C4-2B (cell line): Measurements from ENCODE around the gene CDKAL1.
A peak's percentile ranks its signal among the peaks of the same experiment; 100 is the strongest.
"Not testable (repeated sequence)": the region's sequence is repeated elsewhere in the genome, so short reads cannot be mapped to it uniquely, and the experiment has no call there.

Experiments
- H3K27ac ChIP-seq: fragments of 450-650 bp; 2 replicates; pipeline ENCODE4 v1.5.1; 2017
- CTCF ChIP-seq: fragments of 450-650 bp; conservative IDR thresholded peaks from 2 replicates; pipeline ENCODE4 v1.5.1; 2017; ENCODE audit warnings: mild to moderate bottlenecking
- ZFX ChIP-seq: fragments of 450-650 bp; IDR thresholded peaks from 2 replicates; pipeline ENCODE4 v1.6.1; 2017

CDKAL1 gene

DNA sequence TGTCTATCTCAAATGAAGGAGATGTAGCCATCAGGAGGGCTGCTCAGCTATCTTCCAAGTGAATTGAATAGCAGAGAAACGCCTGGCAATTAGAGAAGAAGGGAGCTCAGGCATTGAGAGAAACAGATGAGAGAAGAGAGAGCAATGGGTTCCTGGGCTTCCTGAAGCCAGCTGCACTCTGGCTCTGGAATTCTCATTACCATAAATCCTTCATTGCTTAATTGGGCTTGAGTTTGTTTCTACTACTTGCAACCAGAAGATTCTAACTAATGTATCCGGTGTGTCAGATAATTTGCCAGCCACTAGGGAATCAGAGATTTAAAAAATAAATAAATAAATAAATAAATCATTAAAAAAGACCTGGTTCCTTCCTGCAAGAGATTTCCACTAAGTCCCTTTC lies 25.0 kb upstream of the CDKAL1 start:
- no peak overlapping the region for H3K27ac ChIP-seq
- no peak for TF ChIP-seq ZFX
- TF ChIP-seq CTCF, result no peak

GRCh38 chr6:20511852-20512251 lies 22.4 kb upstream of the CDKAL1 start:
- H3K27ac ChIP-seq, result no peak overlapping the region
- TF ChIP-seq ZFX, result no peak
- no peak for TF ChIP-seq CTCF

DNA sequence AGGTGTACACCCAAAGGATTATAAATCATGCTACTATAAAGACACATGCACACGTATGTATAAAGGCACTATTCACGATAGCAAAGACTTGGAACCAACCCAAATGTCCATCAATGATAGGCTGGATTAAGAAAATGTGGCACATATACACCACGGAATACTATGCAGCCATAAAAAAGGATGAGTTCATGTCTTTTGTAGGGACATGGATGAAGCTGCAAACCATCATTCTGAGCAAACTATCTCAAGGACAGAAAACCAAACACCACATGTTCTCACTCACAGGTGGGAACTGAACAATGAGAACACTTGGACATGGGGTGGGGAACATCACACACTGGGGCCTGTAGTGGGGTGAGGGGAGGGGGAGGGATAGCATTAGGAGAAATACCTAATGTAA lies 9.0 kb upstream of the CDKAL1 start:
- not testable (repeated sequence) for H3K27ac ChIP-seq

GRCh38 chr6:20529086-20529448 lies 5.2 kb upstream of the CDKAL1 start:
- peak overlapping the region; percentile 47 for H3K27ac ChIP-seq
- TF ChIP-seq CTCF, result peak; percentile 69

DNA sequence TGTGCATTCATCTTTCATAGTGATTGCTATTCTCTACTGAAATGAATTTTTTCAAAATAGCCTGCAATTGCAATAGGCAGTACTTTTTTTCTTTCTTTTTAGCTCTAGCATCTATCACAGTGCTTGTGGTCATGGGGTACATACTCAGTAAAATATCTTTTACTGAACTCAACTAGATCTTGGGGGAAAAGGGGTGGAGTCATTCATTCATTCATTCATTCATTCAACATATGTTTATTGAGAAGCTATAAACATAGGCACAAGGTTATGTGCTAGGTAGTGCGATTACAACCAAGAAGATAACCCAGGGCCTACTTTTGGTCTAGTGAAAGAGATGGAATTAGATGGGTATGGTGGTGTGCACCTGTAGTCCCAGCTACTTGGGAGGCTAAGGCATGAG lies 1.4 kb upstream of the CDKAL1 start:
- H3K27ac ChIP-seq, result no peak overlapping the region
- TF ChIP-seq ZFX (no peak), CTCF (no peak)

DNA sequence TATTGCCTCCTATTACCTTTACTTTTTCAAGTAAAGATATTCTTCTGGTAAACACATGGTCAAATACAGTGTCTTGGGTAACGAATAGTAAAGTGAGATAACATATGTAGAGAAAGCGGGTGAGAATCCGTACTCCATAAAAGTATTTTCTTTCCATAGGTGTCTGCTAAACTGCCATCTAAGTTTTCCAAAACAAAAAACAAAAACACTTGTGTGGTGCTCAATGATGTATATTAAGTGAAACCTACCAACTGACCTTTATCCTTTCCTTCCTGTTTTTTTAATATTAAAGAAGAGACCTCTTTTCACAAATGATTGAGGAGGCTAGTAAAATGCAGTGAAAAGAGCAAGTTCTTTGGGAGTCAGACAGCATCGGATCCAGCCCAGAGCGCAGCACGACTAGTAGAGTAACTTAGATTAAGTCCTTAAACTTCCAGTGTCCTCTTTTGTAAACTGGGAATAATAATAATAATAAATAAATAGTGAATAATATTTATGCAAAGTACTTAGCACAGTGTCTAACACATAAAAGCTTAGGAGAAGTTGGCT lies 437 bp upstream of the CDKAL1 start:
- no peak for TF ChIP-seq ZFX
- no peak for TF ChIP-seq CTCF
- H3K27ac ChIP-seq, result peak overlapping the region; percentile 94

GRCh38 chr6:20538131-20538662 lies 3.9 kb downstream of the CDKAL1 start:
- TF ChIP-seq ZFX (no peak), CTCF (no peak)
- H3K27ac ChIP-seq, result no peak overlapping the region

DNA sequence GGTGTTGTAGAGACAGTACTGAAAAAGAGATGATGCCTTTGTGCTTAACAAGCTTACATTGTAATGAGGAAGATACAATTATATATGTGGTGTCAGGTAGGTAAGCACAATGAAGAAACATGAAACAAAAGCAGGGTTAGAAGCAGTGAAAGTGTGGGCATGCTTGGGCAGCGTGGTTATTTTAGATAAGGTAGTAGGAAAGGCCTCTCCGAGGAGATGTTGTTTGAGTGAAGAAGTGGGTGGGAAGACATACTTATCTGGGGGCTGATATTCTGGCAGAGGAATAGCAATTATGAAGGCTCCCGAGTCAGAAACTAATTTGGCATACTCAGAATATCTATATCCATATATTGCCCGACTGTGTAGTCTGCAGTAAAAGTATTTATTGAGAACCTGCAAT lies 4.7 kb downstream of the CDKAL1 start:
- H3K27ac ChIP-seq, result no peak overlapping the region

More for the DNA sequence above, 4.7 kb downstream of the CDKAL1 start:
- TF ChIP-seq ZFX (no peak), CTCF (no peak)
